Peyer's patch (tissue), 4 donors: ENCODE results near the gene ANKRD35. TPM values are rescaled to one million over a fixed set of nuclear protein-coding genes. Genes with fewer than 3 reads are reported as not detected.

Source experiments
- small RNA-seq, 2 donors: library from RNA; depleted of rRNA; stranded (forward); fragments of <200 nt; gene quantifications; one replicate each; pipeline ENCODE3, GENCODE V24; 2016
- total RNA-seq, 4 donors: library from RNA; depleted of rRNA; stranded (reverse); fragments of >200 nt; gene quantifications; one replicate each; pipeline ENCODE4 v1.1.0, GENCODE V29; 2016

ANKRD35 gene
- total RNA-seq, 4 donors from 2014 or later = 0.85 to 7.4 (median 1.2) TPM; not detected in 1

Small RNA genes lying within 50 kb of the gene (small RNA-seq; reads per million reads assigned to genes)
- 0 reads per million in 2 donors for gene MIR6736

Other genes with a start within 250 kb of the ANKRD35 start
- gene PDZK1, start 178.5 kb downstream of the ANKRD35 start, total RNA-seq = 100 to 1,000 TPM in 3 of 4 donors, 10 to 100 TPM in 1; 25.6 to 251 (median 205) TPM
- 1 to 10 TPM in 2 of 4 donors, not detected in 2; 3.3 to 4.4 TPM for gene CD160, start 166.4 kb downstream of the ANKRD35 start, total RNA-seq
- 10 to 100 TPM; 10.2 to 31.4 (median 15.0) TPM for gene RNF115, start 61.8 kb downstream of the ANKRD35 start, total RNA-seq
- 10 to 100 TPM; 17.5 to 79.2 (median 34.5) TPM for gene POLR3C, start 61.7 kb downstream of the ANKRD35 start, total RNA-seq
- gene NUDT17, start 40.2 kb downstream of the ANKRD35 start, total RNA-seq = 1 to 10 TPM in 3 of 4 donors, not detected in 1; 1.9 to 2.3 (median 2.0) TPM
- gene PIAS3, start 26.8 kb downstream of the ANKRD35 start, total RNA-seq = 10 to 100 TPM in 3 of 4 donors, 1 to 10 TPM in 1; 8.9 to 35.5 (median 17.2) TPM
- 10 to 100 TPM in 3 of 4 donors, 1 to 10 TPM in 1; 4.2 to 23.9 (median 22.9) TPM for gene ITGA10, start 24.2 kb upstream of the ANKRD35 start, total RNA-seq
- 10 to 100 TPM; 21.5 to 33.8 (median 27.1) TPM for gene PEX11B, start 32.9 kb upstream of the ANKRD35 start, total RNA-seq
- 100 to 1,000 TPM in 1 of 4 donors, 10 to 100 TPM in 3; 47.6 to 105 (median 57.0) TPM for gene RBM8A, start 41.6 kb upstream of the ANKRD35 start, total RNA-seq
- 10 to 100 TPM in 1 of 4 donors, 1 to 10 TPM in 3; 3.7 to 10.7 (median 4.5) TPM for gene LIX1L, start 72.2 kb upstream of the ANKRD35 start, total RNA-seq
- gene ANKRD34A, start 78.7 kb upstream of the ANKRD35 start, total RNA-seq = 1 to 10 TPM in 1 of 4 donors, under 1 TPM in 1, not detected in 2; 0.54 to 3.7 TPM
- gene POLR3GL, start 78.8 kb upstream of the ANKRD35 start, total RNA-seq = 10 to 100 TPM in 3 of 4 donors, 1 to 10 TPM in 1; 8.7 to 25.6 (median 12.5) TPM
- gene TXNIP, start 110.7 kb upstream of the ANKRD35 start, total RNA-seq = 1,000 to 10,000 TPM in 2 of 4 donors, 100 to 1,000 TPM in 2; 313 to 1,366 (median 694) TPM
- gene HJV, start 135.9 kb upstream of the ANKRD35 start, total RNA-seq = not detected